Common myeloid progenitor, CD34-positive (primary cell): Measurements from ENCODE around the gene NR6A1.

Source experiments
- CTCF ChIA-PET: fragments of 350-600 bp; sonication (Branson Sonifier 250); formaldehyde crosslinking; loops from one replicate; lab custom pipeline; 2021; ENCODE audit warnings: antibody characterized with exemption; lab: Charles Lee
- POLR2A ChIA-PET: fragments of 350-600 bp; sonication (Branson Sonifier 250); formaldehyde crosslinking; loops from one replicate; lab custom pipeline; 2021; ENCODE audit warnings: antibody characterized with exemption; lab: Charles Lee
- DNase-seq, 3 donors: peaks; one replicate each; pipeline versions ENCODE4 v3.0.0 to v3.0.0-alpha.2; 2013
- H3K27ac ChIP-seq, 2 experiments: 1 replicate in 1 of 2; 2 replicates in 1 of 2; pipeline ENCODE4 v1.7.0; 2013; ENCODE audit warnings: inconsistent platforms in 2 of 2, low read length in 2 of 2, mild to moderate bottlenecking in 2 of 2, low read depth in 1 of 2, moderate library complexity in 1 of 2; ENCODE audit not compliant: severe bottlenecking in 2 of 2, insufficient read depth in 1 of 2, poor library complexity in 1 of 2
- H3K27me3 ChIP-seq, 5 experiments: replicated peaks in 2 of 5; 1 replicate in 3 of 5; 2 replicates in 2 of 5; pipeline versions ENCODE4 v1.6.1 to v1.7.0; 2013; ENCODE audit warnings: low read length in 4 of 5, mild to moderate bottlenecking in 2 of 5, moderate library complexity in 2 of 5, inconsistent platforms in 1 of 5; ENCODE audit not compliant: insufficient read depth in 5 of 5, control insufficient read depth in 4 of 5
- H3K36me3 ChIP-seq, 4 experiments: 1 replicate in 2 of 4; 2 replicates in 2 of 4; pipeline versions ENCODE4 v1.6.1 to v1.7.0; 2013; ENCODE audit warnings: low read length in 3 of 4, control low read depth in 1 of 4, mild to moderate bottlenecking in 1 of 4; ENCODE audit not compliant: control insufficient read depth in 4 of 4, insufficient read depth in 4 of 4
- H3K4me1 ChIP-seq, 4 experiments: 1 replicate in 3 of 4; 2 replicates in 1 of 4; pipeline versions ENCODE4 v1.6.1 to v1.7.1; 2013; ENCODE audit warnings: low read length in 3 of 4, mild to moderate bottlenecking in 3 of 4, control low read depth in 1 of 4, inconsistent platforms in 1 of 4, moderate library complexity in 1 of 4; ENCODE audit not compliant: control insufficient read depth in 4 of 4, insufficient read depth in 4 of 4; ENCODE audit errors: control extremely low read depth in 1 of 4
- H3K4me3 ChIP-seq, 7 experiments: 1 replicate in 4 of 7; 2 replicates in 3 of 7; pipeline versions ENCODE4 v1.5.1 to v1.7.0; 2013; ENCODE audit warnings: mild to moderate bottlenecking in 7 of 7, low read length in 6 of 7, moderate library complexity in 6 of 7, inconsistent platforms in 2 of 7, low read depth in 2 of 7, control low read depth in 1 of 7; ENCODE audit not compliant: insufficient read depth in 4 of 7, control insufficient read depth in 1 of 7; ENCODE audit errors: extremely low read depth in 1 of 7
- H3K9me3 ChIP-seq, 5 experiments: 1 replicate in 4 of 5; 2 replicates in 1 of 5; pipeline versions ENCODE4 v1.6.1 to v1.7.1; 2013; ENCODE audit warnings: low read length in 4 of 5, mild to moderate bottlenecking in 2 of 5, inconsistent platforms in 1 of 5, low read depth in 1 of 5, moderate library complexity in 1 of 5; ENCODE audit not compliant: control insufficient read depth in 4 of 5, insufficient read depth in 2 of 5; ENCODE audit errors: control extremely low read depth in 1 of 5
- WGBS: methylation state at CpG from one replicate; pipeline ENCODE4 v1.1.5; 2013; ENCODE audit not compliant: insufficient coverage; 5-methylcytosine and 5-hydroxymethylcytosine counted together

Gene NR6A1

GRCh38 chr9:124486778-124487259, 284.3 kb downstream of the NR6A1 start:
- no peak for DNase-seq
- CTCF ChIA-PET: interaction anchor here (1.0 to 1.8 kb wide), 3 partner anchors 11 to 15 kb away, joined by 3 read pairs; no protein-coding TSS in a partner anchor
- no peak overlapping the region for H3K27ac ChIP-seq
- H3K9me3 ChIP-seq: no peaks in the 10 kb centered on the region
- peaks cover 0 to 11% (median 0%) of the 10 kb centered on the region in 5 experiments for H3K27me3 ChIP-seq
- WGBS: 56% methylated on average over 10 of the region's 17 CpGs
- POLR2A ChIA-PET: no interaction called here
- no peaks in the 10 kb centered on the region for H3K36me3 ChIP-seq
- no peak overlapping the region for H3K4me3 ChIP-seq
- peaks cover 0 to 4% (median 0%) of the 10 kb centered on the region in 4 experiments for H3K4me1 ChIP-seq

- no peak for DNase-seq
- ChIA-PET POLR2A (no interaction called here), CTCF (interaction anchor here (0.7 kb wide), 1 partner anchor 116 kb away, joined by 3 read pairs; no protein-coding TSS in a partner anchor)
- Histone ChIP-seq H3K27me3 (peaks cover 0 to 11% (median 0%) of the 10 kb centered on the region in 5 experiments), H3K36me3 (no peaks in the 10 kb centered on the region), H3K4me1 (peaks cover 0 to 8% (median 2%) of the 10 kb centered on the region in 4 experiments), H3K9me3 (no peaks in the 10 kb centered on the region), H3K27ac (no peak overlapping the region), H3K4me3 (no peak overlapping the region)
- WGBS: 86% methylated on average over 12 of the region's 15 CpGs
These were observed 285.2 kb downstream of the NR6A1 start for GRCh38 chr9:124485936-124486335.

GRCh38 chr9:124485201-124485600, 285.9 kb downstream of the NR6A1 start:
- H3K4me3 ChIP-seq: no peak overlapping the region
- no peak overlapping the region for H3K27ac ChIP-seq
- no peaks in the 10 kb centered on the region for H3K36me3 ChIP-seq
- no peaks in the 10 kb centered on the region for H3K9me3 ChIP-seq
- H3K27me3 ChIP-seq: peaks cover 0 to 11% (median 0%) of the 10 kb centered on the region in 5 experiments
- POLR2A ChIA-PET: no interaction called here
- CTCF ChIA-PET: no interaction called here
- no peak for DNase-seq
- H3K4me1 ChIP-seq: peaks cover 0 to 16% (median 8%) of the 10 kb centered on the region in 4 experiments
- 94% methylated on average over 10 of the region's 13 CpGs for WGBS

GRCh38 chr9:124483481-124483880, 287.6 kb downstream of the NR6A1 start:
- no peak for DNase-seq
- Histone ChIP-seq H3K36me3 (no peaks in the 10 kb centered on the region), H3K9me3 (no peaks in the 10 kb centered on the region), H3K27ac (no peak overlapping the region), H3K4me1 (peaks cover 0 to 17% (median 8%) of the 10 kb centered on the region in 4 experiments), H3K4me3 (no peak overlapping the region), H3K27me3 (peaks cover 0 to 14% (median 3%) of the 10 kb centered on the region in 5 experiments)
- POLR2A ChIA-PET: no interaction called here
- CTCF ChIA-PET: no interaction called here
- WGBS: 100% methylated on average over 7 of the region's 9 CpGs

GRCh38 chr9:124482431-124483031, 288.6 kb downstream of the NR6A1 start:
- peak in 1 of 3 donors; percentile 22 for DNase-seq
- POLR2A ChIA-PET: no interaction called here
- CTCF ChIA-PET: interaction anchor here (1.3 kb wide), 1 partner anchor 41 kb away, joined by 3 read pairs; no protein-coding TSS in a partner anchor
- peaks cover 0 to 22% (median 8%) of the 10 kb centered on the region in 5 experiments for H3K27me3 ChIP-seq
- no peaks in the 10 kb centered on the region for H3K9me3 ChIP-seq
- peaks cover 0 to 17% (median 8%) of the 10 kb centered on the region in 4 experiments for H3K4me1 ChIP-seq
- 47% methylated on average over 21 of the region's 26 CpGs for WGBS
- H3K27ac ChIP-seq: no peak overlapping the region
- H3K4me3 ChIP-seq: no peak overlapping the region
- H3K36me3 ChIP-seq: no peaks in the 10 kb centered on the region

GRCh38 chr9:124481115-124481514, 290.0 kb downstream of the NR6A1 start:
- ChIA-PET POLR2A (no interaction called here), CTCF (interaction anchor here (1.3 to 1.6 kb wide), 4 partner anchors 11 to 61 kb away, joined by 3 to 6 read pairs (median 4); no protein-coding TSS in a partner anchor)
- Histone ChIP-seq H3K4me1 (peaks cover 0 to 17% (median 15%) of the 10 kb centered on the region in 4 experiments), H3K27ac (no peak overlapping the region), H3K4me3 (no peak overlapping the region), H3K27me3 (peaks cover 0 to 25% (median 11%) of the 10 kb centered on the region in 5 experiments), H3K36me3 (no peaks in the 10 kb centered on the region), H3K9me3 (no peaks in the 10 kb centered on the region)
- 75% methylated on average over 10 of the region's 17 CpGs for WGBS
- peak in 2 of 3 donors; percentile 58 to 63 for DNase-seq

GRCh38 chr9:124480621-124480981, 290.5 kb downstream of the NR6A1 start:
- CTCF ChIA-PET: interaction anchor here (1.3 to 1.6 kb wide), 3 partner anchors 10 to 60 kb away, joined by 3 to 6 read pairs (median 5); no protein-coding TSS in a partner anchor
- peak; percentile 39 to 71 (median 71) for DNase-seq

More at GRCh38 chr9:124480621-124480981, 290.5 kb downstream of the NR6A1 start:
- Histone ChIP-seq H3K27me3 (peaks cover 0 to 30% (median 11%) of the 10 kb centered on the region in 5 experiments), H3K9me3 (no peaks in the 10 kb centered on the region), H3K36me3 (no peaks in the 10 kb centered on the region), H3K4me3 (no peak overlapping the region), H3K27ac (no peak overlapping the region), H3K4me1 (peaks cover 0 to 21% (median 15%) of the 10 kb centered on the region in 4 experiments)
- 19% methylated on average over 6 of the region's 7 CpGs for WGBS
- POLR2A ChIA-PET: no interaction called here
